T-helper 2 cell treated with Interferon-gamma antibody and Interleukin-4, amounts not matched to agents 5 μg/mL and 100 μg/mL, for 36 hours (primary cell): Measurements from ENCODE around the gene ABCB9.
"Not testable (repeated sequence)": the region's sequence is repeated elsewhere in the genome, so short reads cannot be mapped to it uniquely, and the experiment has no call there.

ENCODE experiments used
- DNase-seq: peaks from one replicate; pipeline ENCODE4 v3.0.0; 2021; ENCODE audit warnings: low spot score
- H3K27ac Mint-ChIP-seq: one replicate; pipeline ENCODE4 v1.8.0; 2021; ENCODE audit warnings: mild to moderate bottlenecking, mixed read lengths
- H3K27me3 Mint-ChIP-seq: one replicate; pipeline ENCODE4 v1.8.0; 2021; ENCODE audit warnings: low read depth, mixed read lengths
- H3K36me3 Mint-ChIP-seq: one replicate; pipeline ENCODE4 v1.8.0; 2021; ENCODE audit warnings: low read depth, mixed read lengths
- H3K4me1 Mint-ChIP-seq: one replicate; pipeline ENCODE4 v1.8.0; 2021; ENCODE audit warnings: low read depth, mixed read lengths
- H3K4me3 Mint-ChIP-seq: one replicate; pipeline ENCODE4 v1.8.0; 2022; ENCODE audit warnings: mild to moderate bottlenecking, moderate library complexity, mixed read lengths
- H3K9me3 Mint-ChIP-seq: one replicate; pipeline ENCODE4 v1.8.0; 2021; ENCODE audit warnings: mixed read lengths

The ABCB9 gene

GRCh38 chr12:122965851-122966742 is at the start of gene ABCB9:
Gene ABCB9 (minus strand): TSS chr12:122966463. CDS start chr12:122960235, 6,228 bp downstream.
- Mint-ChIP-seq H3K27ac (peak within 1 kb of the TSS; percentile 4), H3K9me3 (no peaks in the 10 kb centered on the region)

GRCh38 chr12:123014473-123014872 is 48.2 kb upstream of the ABCB9 start:
- not testable (repeated sequence) for H3K27ac Mint-ChIP-seq, DNase-seq

More at GRCh38 chr12:122965851-122966742, at the start of gene ABCB9:
- Mint-ChIP-seq H3K36me3 (no peaks in the 10 kb centered on the region), H3K4me3 (peak within 1 kb of the TSS; percentile 56), H3K27me3 (no peaks in the 10 kb centered on the region), H3K4me1 (peaks cover 3% of the 10 kb centered on the region)
- peak; percentile 86 for DNase-seq

GRCh38 chr12:123013185-123014095 is 47.2 kb upstream of the ABCB9 start:
- H3K4me3 Mint-ChIP-seq, result no peak overlapping the region
- H3K4me1 Mint-ChIP-seq, result no peaks in the 10 kb centered on the region

More at GRCh38 chr12:123014473-123014872, 48.2 kb upstream of the ABCB9 start:
- H3K27me3 Mint-ChIP-seq, H3K36me3 Mint-ChIP-seq, H3K4me3 Mint-ChIP-seq, H3K9me3 Mint-ChIP-seq, H3K4me1 Mint-ChIP-seq: not testable (repeated sequence)

GRCh38 chr12:123011701-123012100 is 45.4 kb upstream of the ABCB9 start:
- Mint-ChIP-seq H3K9me3 (no peaks in the 10 kb centered on the region), H3K36me3 (no peaks in the 10 kb centered on the region), H3K4me1 (no peaks in the 10 kb centered on the region), H3K4me3 (no peak overlapping the region), H3K27ac (no peak overlapping the region), H3K27me3 (no peaks in the 10 kb centered on the region)
- no peak for DNase-seq

More at GRCh38 chr12:123013185-123014095, 47.2 kb upstream of the ABCB9 start:
- DNase-seq, result no peak
- H3K27ac Mint-ChIP-seq, result no peak overlapping the region
- H3K27me3 Mint-ChIP-seq, result no peaks in the 10 kb centered on the region
- no peaks in the 10 kb centered on the region for H3K9me3 Mint-ChIP-seq
- H3K36me3 Mint-ChIP-seq, result no peaks in the 10 kb centered on the region

- no peak overlapping the region for H3K4me3 Mint-ChIP-seq
- H3K4me1 Mint-ChIP-seq, result no peaks in the 10 kb centered on the region
- no peak for DNase-seq
- H3K27ac Mint-ChIP-seq, result no peak overlapping the region
- H3K9me3 Mint-ChIP-seq, result no peaks in the 10 kb centered on the region
- H3K27me3 Mint-ChIP-seq, result no peaks in the 10 kb centered on the region
- no peaks in the 10 kb centered on the region for H3K36me3 Mint-ChIP-seq
These were observed 44.4 kb upstream of the ABCB9 start for GRCh38 chr12:123010681-123011080.

- H3K27me3 Mint-ChIP-seq, result no peaks in the 10 kb centered on the region
- no peaks in the 10 kb centered on the region for H3K36me3 Mint-ChIP-seq
- no peaks in the 10 kb centered on the region for H3K9me3 Mint-ChIP-seq
- no peak overlapping the region for H3K27ac Mint-ChIP-seq
- H3K4me1 Mint-ChIP-seq, result no peaks in the 10 kb centered on the region
- DNase-seq, result no peak
- no peak overlapping the region for H3K4me3 Mint-ChIP-seq
These were observed 43.8 kb upstream of the ABCB9 start for GRCh38 chr12:123010110-123010509.

- Mint-ChIP-seq H3K27me3 (no peaks in the 10 kb centered on the region), H3K4me3 (no peak overlapping the region), H3K9me3 (no peaks in the 10 kb centered on the region), H3K36me3 (no peaks in the 10 kb centered on the region), H3K4me1 (no peaks in the 10 kb centered on the region), H3K27ac (no peak overlapping the region)
- DNase-seq, result no peak
These were observed 40.7 kb upstream of the ABCB9 start for GRCh38 chr12:123006977-123007376.

GRCh38 chr12:123005081-123005626 is 38.9 kb upstream of the ABCB9 start:
- H3K27ac Mint-ChIP-seq, result no peak overlapping the region
- H3K4me3 Mint-ChIP-seq, result no peak overlapping the region
- no peaks in the 10 kb centered on the region for H3K27me3 Mint-ChIP-seq
- no peaks in the 10 kb centered on the region for H3K4me1 Mint-ChIP-seq
- H3K9me3 Mint-ChIP-seq, result no peaks in the 10 kb centered on the region
- no peaks in the 10 kb centered on the region for H3K36me3 Mint-ChIP-seq
- no peak for DNase-seq

- no peak overlapping the region for H3K27ac Mint-ChIP-seq
- H3K4me1 Mint-ChIP-seq, result no peaks in the 10 kb centered on the region
- no peak overlapping the region for H3K4me3 Mint-ChIP-seq
- H3K9me3 Mint-ChIP-seq, result no peaks in the 10 kb centered on the region
- H3K36me3 Mint-ChIP-seq, result no peaks in the 10 kb centered on the region
- no peaks in the 10 kb centered on the region for H3K27me3 Mint-ChIP-seq
- no peak for DNase-seq
These were observed 38.0 kb upstream of the ABCB9 start for GRCh38 chr12:123004287-123004686.

- H3K27ac Mint-ChIP-seq, result no peak overlapping the region
- no peaks in the 10 kb centered on the region for H3K27me3 Mint-ChIP-seq
- no peak for DNase-seq
- no peaks in the 10 kb centered on the region for H3K9me3 Mint-ChIP-seq
- H3K4me3 Mint-ChIP-seq, result no peak overlapping the region
- H3K4me1 Mint-ChIP-seq, result no peaks in the 10 kb centered on the region
- H3K36me3 Mint-ChIP-seq, result no peaks in the 10 kb centered on the region
These were observed 37.0 kb upstream of the ABCB9 start for GRCh38 chr12:123003257-123003656.

- Mint-ChIP-seq H3K27ac (no peak overlapping the region), H3K4me1 (no peaks in the 10 kb centered on the region), H3K4me3 (no peak overlapping the region), H3K36me3 (no peaks in the 10 kb centered on the region), H3K9me3 (no peaks in the 10 kb centered on the region), H3K27me3 (no peaks in the 10 kb centered on the region)
- DNase-seq, result no peak
These were observed 35.2 kb upstream of the ABCB9 start for GRCh38 chr12:123001464-123001863.

- H3K27me3 Mint-ChIP-seq, result no peaks in the 10 kb centered on the region
- no peak overlapping the region for H3K4me3 Mint-ChIP-seq
- no peak overlapping the region for H3K27ac Mint-ChIP-seq
- no peak for DNase-seq
- no peaks in the 10 kb centered on the region for H3K4me1 Mint-ChIP-seq
- no peaks in the 10 kb centered on the region for H3K36me3 Mint-ChIP-seq
- no peaks in the 10 kb centered on the region for H3K9me3 Mint-ChIP-seq
These were observed 34.3 kb upstream of the ABCB9 start for GRCh38 chr12:123000578-123000977.

GRCh38 chr12:122999986-123000420 is 33.7 kb upstream of the ABCB9 start:
- no peaks in the 10 kb centered on the region for H3K9me3 Mint-ChIP-seq
- H3K4me3 Mint-ChIP-seq, result no peak overlapping the region
- H3K27ac Mint-ChIP-seq, result no peak overlapping the region
- no peaks in the 10 kb centered on the region for H3K27me3 Mint-ChIP-seq
- H3K4me1 Mint-ChIP-seq, result no peaks in the 10 kb centered on the region
- no peaks in the 10 kb centered on the region for H3K36me3 Mint-ChIP-seq
- DNase-seq, result no peak
